ENCODE data around the gene SPTLC1. TPM values are rescaled to one million over a fixed set of nuclear protein-coding genes. Genes with fewer than 3 reads are reported as not detected.

SPTLC1 gene
- 10 to 100 TPM; 40.6 to 41.8 TPM for total RNA-seq

- Histone ChIP-seq H3K9me3 (no peaks in the 10 kb centered on the region), H3K4me1 (peaks cover 0 to 20% of the 10 kb centered on the region in 2 donors), H3K27ac (peak within 1 kb of the TSS; percentile 75 to 88), H3K36me3 (peaks cover 10% of the 10 kb centered on the region), H3K27me3 (no peaks in the 10 kb centered on the region), H3K4me3 (peak within 1 kb of the TSS; percentile 85 to 90)
- peak; percentile 95 for DNase-seq (ENCODE audit: low spot score)
- TF ChIP-seq CTCF (IDR thresholded peaks at IDR 0.05), result no peak
These were observed at the start of gene SPTLC1 for GRCh38 chr9:92115071-92115858. Gene SPTLC1, minus strand, starts transcription at chr9:92115413. Its CDS starts 43 bp downstream, at chr9:92115370.

- no peak overlapping the region for H3K4me3 ChIP-seq
- no peak overlapping the region for H3K27ac ChIP-seq
- H3K9me3 ChIP-seq, result peaks cover 0 to 16% of the 10 kb centered on the region in 2 donors
- DNase-seq (ENCODE audit: low spot score), result no peak
- H3K27me3 ChIP-seq, result no peaks in the 10 kb centered on the region
- no peaks in the 10 kb centered on the region for H3K4me1 ChIP-seq
- TF ChIP-seq CTCF (IDR thresholded peaks at IDR 0.05), result no peak
- H3K36me3 ChIP-seq, result no peaks in the 10 kb centered on the region
These were observed 49.8 kb upstream of the SPTLC1 start for GRCh38 chr9:92164975-92165374.

GRCh38 chr9:92164490-92164889, 49.3 kb upstream of the SPTLC1 start:
- Histone ChIP-seq H3K9me3 (peaks cover 0 to 16% of the 10 kb centered on the region in 2 donors), H3K36me3 (no peaks in the 10 kb centered on the region), H3K27ac (no peak overlapping the region), H3K27me3 (no peaks in the 10 kb centered on the region), H3K4me3 (no peak overlapping the region), H3K4me1 (no peaks in the 10 kb centered on the region)
- TF ChIP-seq CTCF (IDR thresholded peaks at IDR 0.05), result no peak
- no peak for DNase-seq (ENCODE audit: low spot score)

- Histone ChIP-seq H3K4me1 (no peaks in the 10 kb centered on the region), H3K36me3 (no peaks in the 10 kb centered on the region), H3K9me3 (peaks cover 0 to 16% of the 10 kb centered on the region in 2 donors), H3K4me3 (no peak overlapping the region), H3K27me3 (no peaks in the 10 kb centered on the region), H3K27ac (no peak overlapping the region)
- no peak for TF ChIP-seq CTCF (IDR thresholded peaks at IDR 0.05)
- DNase-seq (ENCODE audit: low spot score), result no peak
These were observed 48.1 kb upstream of the SPTLC1 start for GRCh38 chr9:92163276-92163675.

GRCh38 chr9:92160786-92161185, 45.6 kb upstream of the SPTLC1 start:
- Histone ChIP-seq H3K36me3 (no peaks in the 10 kb centered on the region), H3K27me3 (no peaks in the 10 kb centered on the region), H3K27ac (no peak overlapping the region), H3K4me1 (no peaks in the 10 kb centered on the region), H3K9me3 (peaks cover 0 to 16% of the 10 kb centered on the region in 2 donors), H3K4me3 (no peak overlapping the region)
- DNase-seq (ENCODE audit: low spot score), result no peak
- no peak for TF ChIP-seq CTCF (IDR thresholded peaks at IDR 0.05)

Data from right atrium auricular region (tissue), 2 donors.